Liver (tissue), 9 donors: Measurements from ENCODE around the gene KBTBD13. TPM values are rescaled to one million over a fixed set of nuclear protein-coding genes. Genes with fewer than 3 reads are reported as not detected.

ENCODE experiments used
- DNase-seq: peaks from one replicate; pipeline ENCODE4 v3.0.0-alpha.2; 2017; ENCODE audit warnings: low spot score
- H3K27ac ChIP-seq, 2 donors: one replicate each; pipeline ENCODE4 v1.7.0; 2013; ENCODE audit warnings: inconsistent platforms in 2 of 2, low read length in 2 of 2, control low read depth in 1 of 2, low read depth in 1 of 2, mild to moderate bottlenecking in 1 of 2
- H3K27me3 ChIP-seq, 4 donors: one replicate each; pipeline versions ENCODE4 v1.6.1 to v1.7.0; 2013; ENCODE audit warnings: low read length in 3 of 4, inconsistent platforms in 1 of 4, mild to moderate bottlenecking in 1 of 4, moderate library complexity in 1 of 4; ENCODE audit not compliant: control insufficient read depth in 4 of 4, insufficient read depth in 4 of 4
- H3K36me3 ChIP-seq, 4 donors: one replicate each; pipeline versions ENCODE4 v1.6.1 to v1.7.0; 2013; ENCODE audit warnings: low read length in 3 of 4, mild to moderate bottlenecking in 3 of 4, low read depth in 1 of 4, moderate library complexity in 1 of 4; ENCODE audit not compliant: control insufficient read depth in 4 of 4, insufficient read depth in 3 of 4
- H3K4me1 ChIP-seq, 4 donors: one replicate each; pipeline versions ENCODE4 v1.6.1 to v1.7.0; 2013; ENCODE audit warnings: low read length in 3 of 4, mild to moderate bottlenecking in 3 of 4, moderate library complexity in 1 of 4; ENCODE audit not compliant: control insufficient read depth in 4 of 4, insufficient read depth in 4 of 4
- H3K4me3 ChIP-seq, 3 donors: one replicate each; pipeline versions ENCODE4 v1.6.1 to v1.7.0; 2013; ENCODE audit warnings: low read length in 3 of 3, control low read depth in 1 of 3, low read depth in 1 of 3, mild to moderate bottlenecking in 1 of 3
- H3K9ac ChIP-seq, 2 donors: one replicate each; pipeline ENCODE4 v1.7.0; 2013; ENCODE audit warnings: low read length in 2 of 2, mild to moderate bottlenecking in 2 of 2, moderate library complexity in 2 of 2, control low read depth in 1 of 2, low read depth in 1 of 2
- H3K9me3 ChIP-seq, 4 donors: one replicate each; pipeline versions ENCODE4 v1.6.1 to v1.7.0; 2013; ENCODE audit warnings: low read length in 3 of 4; ENCODE audit not compliant: control insufficient read depth in 4 of 4
- ATF3 ChIP-seq: IDR thresholded peaks from 2 replicates; pipeline ENCODE4 v1.6.1; 2016; ENCODE audit warnings: antibody characterized with exemption
- CTCF ChIP-seq: fragments of 150-350 bp; IDR thresholded peaks from 2 replicates; pipeline ENCODE4 v1.5.1; 2017; ENCODE audit warnings: improper control_type of control experiment, low read depth, low read length; ENCODE audit not compliant: missing input control
- EGR1 ChIP-seq, 2 donors: IDR thresholded peaks; 2 replicates each; pipeline ENCODE4 v1.6.1; 2016 to 2018; ENCODE audit warnings: antibody characterized with exemption in 2 of 2, low read depth in 2 of 2
- FOXA1 ChIP-seq: IDR thresholded peaks from 2 replicates; pipeline ENCODE4 v1.6.1; 2016; ENCODE audit warnings: antibody characterized with exemption
- FOXA2 ChIP-seq: IDR thresholded peaks from 2 replicates; pipeline ENCODE4 v1.6.1; 2016; ENCODE audit warnings: antibody characterized with exemption
- GABPA ChIP-seq, 2 donors: IDR thresholded peaks in 1 of 2; conservative IDR thresholded peaks in 1 of 2; 2 replicates each; pipeline ENCODE4 v1.6.1; 2016; ENCODE audit warnings: antibody characterized with exemption in 2 of 2, mild to moderate bottlenecking in 1 of 2, moderate library complexity in 1 of 2
- HNF4A ChIP-seq, 2 donors: conservative IDR thresholded peaks; 2 replicates each; pipeline ENCODE4 v1.6.1; 2016; ENCODE audit warnings: antibody characterized with exemption in 2 of 2, mild to moderate bottlenecking in 2 of 2
- HNF4G ChIP-seq: IDR thresholded peaks from 2 replicates; pipeline ENCODE4 v1.6.1; 2016; ENCODE audit warnings: antibody characterized with exemption
- JUND ChIP-seq, 2 donors: IDR thresholded peaks; 2 replicates each; pipeline ENCODE4 v1.6.1; 2016; ENCODE audit warnings: antibody characterized with exemption in 2 of 2
- MAX ChIP-seq: IDR thresholded peaks from 2 replicates; pipeline ENCODE4 v1.6.1; 2016; ENCODE audit warnings: antibody characterized with exemption
- NR2F2 ChIP-seq: IDR thresholded peaks from 2 replicates; pipeline ENCODE4 v1.6.1; 2016; ENCODE audit warnings: antibody characterized with exemption
- RAD21 ChIP-seq, 2 donors: IDR thresholded peaks; 2 replicates each; pipeline ENCODE4 v1.6.1; 2016; ENCODE audit warnings: antibody characterized with exemption in 2 of 2, mild to moderate bottlenecking in 2 of 2
- REST ChIP-seq: IDR thresholded peaks from 2 replicates; pipeline ENCODE4 v1.6.1; 2016; ENCODE audit warnings: antibody characterized with exemption, mild to moderate bottlenecking
- RXRA ChIP-seq, 2 donors: IDR thresholded peaks; 2 replicates each; pipeline ENCODE4 v1.6.1; 2017 to 2018; ENCODE audit warnings: antibody characterized with exemption in 2 of 2, mild to moderate bottlenecking in 1 of 2
- SP1 ChIP-seq: IDR thresholded peaks from 2 replicates; pipeline ENCODE4 v1.6.1; 2018; ENCODE audit warnings: antibody characterized with exemption, mild to moderate bottlenecking
- TAF1 ChIP-seq: conservative IDR thresholded peaks from 2 replicates; pipeline ENCODE4 v1.6.1; 2016; ENCODE audit warnings: antibody characterized with exemption, mild to moderate bottlenecking
- YY1 ChIP-seq: IDR thresholded peaks from 2 replicates; pipeline ENCODE4 v1.6.1; 2016; ENCODE audit warnings: antibody characterized with exemption, mild to moderate bottlenecking
- ZBTB33 ChIP-seq: IDR thresholded peaks from 2 replicates; pipeline ENCODE4 v1.6.1; 2016; ENCODE audit warnings: antibody characterized with exemption
- WGBS: extraction: QIAGEN DNeasy Blood & Tissue Kit; methylation state at CpG from one replicate; pipeline ENCODE4 v1.1.7; 2013; 5-methylcytosine and 5-hydroxymethylcytosine counted together
- polyA plus RNA-seq, 2 donors: library from polyadenylated mRNA; stranded (reverse) in 1 of 2; unstranded in 1 of 2; fragments of 200-250 nt in 1 of 2; fragments of >200 nt in 1 of 2; fragmentation: Nextera tagmentation in 1 of 2; extraction: Ambion mirVana in 1 of 2; gene quantifications; one replicate each; pipeline versions ENCODE4 v1.2.1 to v1.2.3, GENCODE V29; 2013 to 2015
- total RNA-seq, 2 donors: library from RNA; depleted of rRNA; stranded (reverse); fragments of >200 nt; gene quantifications; one replicate each; pipeline ENCODE4 v1.2.3, GENCODE V29; 2014
- donor health status: healthy.
- donor health status: healthy.
- donor health status: healthy.
- donor health status: healthy.
- donor health status: healthy.

KBTBD13 gene
- total and polyA plus RNA-seq, 4 donors = not detected

GRCh38 chr15:65040461-65040860 is 36.1 kb upstream of the KBTBD13 start:
- H3K4me3 ChIP-seq = no peak overlapping the region
- no peaks in the 10 kb centered on the region for H3K9me3 ChIP-seq
- H3K27ac ChIP-seq = no peak overlapping the region
- WGBS = 90% methylated on average over 6 of the region's 6 CpGs
- TF ChIP-seq ATF3 (no peak), RXRA (IDR thresholded peaks at IDR 0.05) (no peak), SP1 (no peak), YY1 (no peak), ZBTB33 (no peak), REST (no peak), FOXA1 (no peak), RAD21 (IDR thresholded peaks at IDR 0.05) (no peak), EGR1 (IDR thresholded peaks at IDR 0.05; ENCODE audit: low read depth in 2 of 2) (no peak), HNF4G (no peak), GABPA (IDR thresholded peaks at IDR 0.05 in 1 of 2, conservative IDR thresholded peaks at IDR 0.05 in 1 of 2) (no peak), HNF4A (conservative IDR thresholded peaks at IDR 0.05) (no peak), TAF1 (no peak), MAX (no peak), JUND (IDR thresholded peaks at IDR 0.05) (no peak)
- H3K27me3 ChIP-seq = no peaks in the 10 kb centered on the region
- peaks cover 3 to 17% (median 14%) of the 10 kb centered on the region in 4 donors for H3K4me1 ChIP-seq
- no peak overlapping the region for H3K9ac ChIP-seq
- H3K36me3 ChIP-seq = no peaks in the 10 kb centered on the region
- DNase-seq = no peak

GRCh38 chr15:65041787-65042186 is 34.8 kb upstream of the KBTBD13 start:
- no peak for TF ChIP-seq ATF3
- TF ChIP-seq HNF4A (conservative IDR thresholded peaks at IDR 0.05) = no peak
- no peak for TF ChIP-seq FOXA2
- TF ChIP-seq JUND (IDR thresholded peaks at IDR 0.05) = no peak
- no peak for TF ChIP-seq NR2F2
- TF ChIP-seq RAD21 (IDR thresholded peaks at IDR 0.05) = no peak
- no peak for TF ChIP-seq FOXA1
- no peak for TF ChIP-seq HNF4G
- TF ChIP-seq TAF1 = no peak
- TF ChIP-seq CTCF = no peak
- TF ChIP-seq GABPA (IDR thresholded peaks at IDR 0.05 in 1 of 2, conservative IDR thresholded peaks at IDR 0.05 in 1 of 2) = no peak
- no peak for TF ChIP-seq RXRA (IDR thresholded peaks at IDR 0.05)
- TF ChIP-seq SP1 = no peak

More at GRCh38 chr15:65041787-65042186, 34.8 kb upstream of the KBTBD13 start:
- Histone ChIP-seq H3K27me3 (no peaks in the 10 kb centered on the region), H3K4me1 (peaks cover 3 to 19% (median 16%) of the 10 kb centered on the region in 4 donors), H3K9me3 (no peaks in the 10 kb centered on the region), H3K27ac (no peak overlapping the region), H3K4me3 (no peak overlapping the region), H3K9ac (no peak overlapping the region), H3K36me3 (no peaks in the 10 kb centered on the region)
- WGBS = 72% methylated on average over 2 of the region's 2 CpGs
- DNase-seq = no peak
